Activated CD4-positive, alpha-beta T cell treated with anti-CD3 and anti-CD28 coated beads, Interleukin-10, Interleukin-2, amounts not matched to agents 100 ng/mL and 50 ng/mL, durations not matched to agents 16 hours and 8 hours (primary cell): ENCODE measurements around the gene BABAM1.
"Not testable (repeated sequence)": the region's sequence is repeated elsewhere in the genome, so short reads cannot be mapped to it uniquely, and the experiment has no call there.

Experiments used
- DNase-seq: peaks from one replicate; pipeline ENCODE4 v3.0.0-alpha.2; 2020

BABAM1 gene

DNA sequence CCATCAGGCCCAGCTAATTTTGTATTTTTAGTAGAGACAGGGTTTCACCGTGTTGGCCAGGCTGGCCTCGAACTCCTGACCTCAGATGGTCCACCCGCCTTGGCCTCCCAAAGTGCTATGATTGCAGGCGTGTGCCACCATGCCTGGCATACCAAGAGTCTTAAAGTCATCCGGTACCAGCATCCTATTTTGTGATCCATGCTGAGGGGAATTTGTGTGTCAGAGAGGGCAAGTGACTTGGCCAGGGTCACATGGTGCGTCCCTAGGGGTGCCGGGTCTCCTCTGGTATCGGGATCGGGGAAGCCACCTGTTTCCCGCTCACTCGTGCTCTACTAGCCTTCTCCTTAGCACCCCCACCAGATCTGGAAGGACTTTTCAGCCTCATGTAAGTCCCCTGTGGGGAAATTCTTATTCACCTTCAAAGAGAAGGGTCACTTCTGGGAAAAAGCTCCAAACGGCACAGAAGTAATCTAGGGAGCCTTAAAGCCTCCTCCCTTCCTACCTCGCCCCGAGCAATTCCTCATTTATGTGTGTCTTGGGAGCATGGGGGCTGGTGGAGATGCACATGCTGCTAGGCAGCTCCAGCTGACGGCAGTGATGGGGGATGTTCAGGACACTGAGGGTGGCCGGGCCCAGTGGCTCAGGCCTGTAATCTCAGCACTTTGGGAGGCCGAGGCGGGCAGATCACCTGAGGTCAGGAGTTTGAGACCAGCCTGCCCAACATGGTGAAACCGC lies 8.4 kb downstream of the BABAM1 start:
- DNase-seq = no peak

DNA sequence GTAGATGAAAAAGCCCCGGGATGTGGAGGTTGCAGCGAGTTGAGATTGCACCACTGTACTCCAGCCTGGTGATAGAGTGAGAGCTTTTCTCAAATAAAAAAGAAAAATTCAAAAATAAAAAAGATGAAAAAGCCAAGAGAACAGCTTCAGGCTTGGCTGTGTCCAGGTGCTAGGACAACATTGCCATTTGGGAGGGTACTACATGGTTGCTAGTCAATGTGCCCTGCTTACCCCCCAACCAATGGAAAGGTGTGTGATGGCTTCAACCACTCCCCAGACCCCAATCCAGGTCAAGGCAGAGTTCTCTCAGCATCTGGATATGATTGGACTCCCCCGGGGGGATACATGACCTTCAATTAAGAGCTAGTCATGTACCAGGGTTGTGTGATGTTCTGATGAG lies 12.2 kb downstream of the BABAM1 start:
- DNase-seq = no peak

DNA sequence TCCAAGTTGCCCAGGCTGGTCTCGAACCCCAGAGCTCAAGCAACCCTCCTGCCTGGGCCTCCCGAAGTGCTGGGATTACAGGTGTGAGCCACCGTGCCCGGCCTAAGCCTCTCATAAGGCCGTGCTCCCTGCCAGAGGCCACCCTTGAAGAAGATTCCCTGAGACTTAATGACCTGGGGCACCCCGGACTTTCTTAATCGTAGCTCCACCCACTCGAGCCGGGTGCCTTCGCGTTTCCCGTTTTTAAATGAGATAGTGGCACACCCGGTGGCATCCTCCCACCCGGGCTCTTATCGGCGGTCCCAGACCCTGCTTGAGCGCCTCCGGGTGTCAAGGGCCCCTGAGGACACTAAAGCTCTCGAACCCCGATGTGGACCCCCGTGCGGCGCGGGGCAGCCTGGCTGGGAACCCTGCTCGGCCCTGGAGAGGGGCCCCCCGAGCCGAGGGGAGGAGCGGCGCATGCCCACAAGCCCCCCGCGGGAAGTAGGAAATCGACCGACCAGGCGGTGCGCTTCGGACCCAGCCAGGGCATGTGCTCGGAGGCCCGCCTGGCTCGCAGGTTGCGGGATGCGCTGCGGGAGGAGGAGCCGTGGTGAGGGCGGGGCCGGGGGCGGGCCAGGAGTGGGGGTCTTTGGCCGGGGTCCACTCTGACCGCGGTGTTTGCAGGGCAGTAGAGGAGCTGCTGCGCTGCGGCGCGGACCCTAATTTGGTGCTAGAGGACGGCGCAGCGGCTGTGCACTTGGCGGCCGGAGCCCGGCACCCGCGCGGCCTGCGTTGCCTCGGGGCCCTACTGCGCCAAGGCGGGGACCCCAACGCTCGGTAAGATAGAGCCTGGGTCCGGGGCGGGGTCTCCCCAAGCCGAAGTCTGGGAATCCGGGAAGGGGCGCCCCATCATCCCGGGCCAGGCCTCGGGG lies 14.4 kb downstream of the BABAM1 start, which contains the start of gene ANKLE1:
TSS of gene ANKLE1 (plus strand) at position 511 of the 914 bp plus-strand sequence. CDS start at position 531, 20 bp downstream.
- DNase-seq = peak; percentile 40

DNA sequence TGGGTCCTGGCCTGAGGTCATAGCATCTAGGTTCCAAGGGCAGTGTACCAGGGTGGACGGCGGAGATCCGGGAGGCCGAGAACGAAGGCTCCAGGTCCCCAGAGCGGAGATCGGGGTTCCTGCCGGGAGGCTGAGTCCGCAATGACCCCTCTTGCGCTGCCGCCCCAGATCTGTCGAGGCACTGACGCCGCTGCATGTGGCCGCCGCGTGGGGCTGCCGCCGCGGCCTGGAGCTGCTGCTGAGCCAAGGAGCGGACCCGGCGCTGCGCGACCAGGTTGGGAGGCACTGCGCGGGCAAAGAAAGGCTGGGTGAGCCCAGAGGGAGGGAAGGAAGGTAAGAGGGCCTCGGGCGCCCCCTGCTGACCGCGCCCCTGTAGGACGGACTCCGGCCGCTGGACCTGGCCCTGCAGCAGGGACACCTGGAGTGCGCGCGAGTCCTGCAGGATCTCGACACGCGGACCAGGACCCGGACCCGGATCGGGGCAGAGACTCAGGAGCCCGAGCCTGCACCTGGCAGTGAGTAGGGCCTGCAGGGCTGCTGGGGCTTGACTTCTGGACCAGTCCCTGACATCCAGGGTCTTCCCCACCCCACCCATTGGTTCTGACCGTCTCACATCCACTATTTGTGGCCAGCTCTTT lies 15.4 kb downstream of the BABAM1 start:
- peak; percentile 86 for DNase-seq

DNA sequence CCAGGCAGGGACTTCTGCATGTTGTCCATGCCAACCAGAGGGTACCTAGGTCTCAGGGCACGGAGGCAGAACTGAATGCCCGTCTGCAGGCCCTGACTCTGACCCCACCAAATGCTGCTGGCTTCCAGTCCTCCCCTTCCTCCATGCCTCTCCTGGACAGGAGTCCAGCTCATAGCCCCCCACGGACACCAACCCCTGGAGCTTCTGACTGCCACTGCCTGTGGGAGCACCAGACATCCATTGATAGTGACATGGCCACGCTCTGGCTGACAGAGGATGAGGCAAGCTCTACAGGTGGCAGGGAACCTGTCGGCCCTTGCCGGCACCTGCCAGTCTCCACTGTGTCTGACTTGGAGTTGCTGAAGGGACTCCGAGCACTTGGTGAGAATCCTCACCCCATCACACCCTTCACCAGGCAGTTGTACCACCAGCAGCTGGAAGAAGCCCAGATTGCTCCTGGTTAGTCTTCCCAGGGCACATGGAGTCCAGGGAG lies 16.3 kb downstream of the BABAM1 start:
- no peak for DNase-seq

DNA sequence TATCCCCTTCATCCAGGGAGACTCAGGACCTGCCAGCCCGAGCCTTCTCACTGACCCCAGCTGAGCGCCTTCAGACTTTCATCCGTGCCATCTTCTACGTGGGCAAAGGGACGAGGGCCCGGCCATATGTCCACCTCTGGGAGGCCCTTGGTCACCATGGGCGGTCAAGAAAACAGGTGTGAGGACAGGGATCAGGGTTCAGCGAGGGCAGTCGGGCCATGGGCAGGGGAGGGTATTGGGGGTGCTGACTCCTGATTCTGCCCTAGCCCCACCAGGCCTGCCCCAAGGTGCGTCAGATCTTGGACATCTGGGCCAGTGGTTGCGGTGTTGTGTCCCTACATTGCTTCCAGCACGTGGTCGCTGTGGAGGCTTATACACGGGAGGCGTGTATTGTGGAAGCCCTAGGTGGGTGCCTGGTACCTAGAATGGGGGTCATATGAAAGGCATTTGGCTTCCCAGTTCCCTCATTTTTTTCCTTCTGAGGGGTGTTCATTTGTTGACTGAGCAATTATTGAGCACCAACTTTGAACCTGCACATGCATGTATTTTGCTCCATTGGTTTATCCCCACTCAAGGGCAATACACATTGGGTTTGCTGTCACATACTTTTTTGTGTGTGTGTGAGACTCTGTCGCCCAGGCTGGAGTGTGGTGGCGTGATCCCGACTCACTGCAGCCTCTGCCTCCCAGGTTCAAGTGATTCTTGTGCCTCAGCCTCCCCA lies 18.3 kb downstream of the BABAM1 start:
- DNase-seq = no peak

DNA sequence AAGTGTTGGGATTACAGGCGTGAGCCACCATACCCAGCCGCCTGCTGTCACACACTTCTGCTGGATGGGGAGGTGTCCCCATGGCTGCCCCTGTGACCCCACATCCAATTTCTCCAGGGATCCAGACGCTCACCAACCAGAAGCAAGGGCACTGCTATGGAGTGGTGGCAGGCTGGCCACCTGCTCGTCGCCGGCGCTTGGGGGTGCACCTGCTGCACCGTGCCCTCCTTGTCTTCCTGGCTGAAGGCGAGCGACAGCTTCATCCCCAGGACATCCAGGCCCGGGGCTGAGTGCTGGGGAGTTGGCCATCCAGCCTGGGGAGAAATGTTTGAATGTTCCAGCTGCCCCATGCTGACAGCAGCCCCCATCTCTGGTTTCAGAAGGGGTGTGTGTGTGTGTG lies 19.0 kb downstream of the BABAM1 start:
- no peak for DNase-seq

DNA sequence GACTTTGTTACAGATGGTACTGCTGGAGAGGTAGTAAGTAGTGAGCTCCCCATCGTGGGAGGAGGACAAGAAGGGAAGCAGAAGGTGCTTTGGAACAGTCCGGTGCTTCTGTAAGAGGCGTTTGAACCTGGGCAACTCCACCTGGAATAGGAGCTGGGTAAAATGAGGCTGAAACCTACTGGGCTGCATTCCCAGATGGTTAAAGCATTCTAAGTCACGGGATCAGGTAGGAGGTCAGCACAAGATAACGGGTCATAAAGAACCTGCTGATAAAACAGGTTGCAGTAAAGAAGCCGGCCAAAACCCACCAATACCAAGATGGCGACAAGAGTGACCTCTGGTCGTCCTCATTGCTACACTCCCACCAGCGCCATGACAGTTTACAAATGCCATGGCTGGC lies 19.5 kb downstream of the BABAM1 start:
- no peak for DNase-seq

DNA sequence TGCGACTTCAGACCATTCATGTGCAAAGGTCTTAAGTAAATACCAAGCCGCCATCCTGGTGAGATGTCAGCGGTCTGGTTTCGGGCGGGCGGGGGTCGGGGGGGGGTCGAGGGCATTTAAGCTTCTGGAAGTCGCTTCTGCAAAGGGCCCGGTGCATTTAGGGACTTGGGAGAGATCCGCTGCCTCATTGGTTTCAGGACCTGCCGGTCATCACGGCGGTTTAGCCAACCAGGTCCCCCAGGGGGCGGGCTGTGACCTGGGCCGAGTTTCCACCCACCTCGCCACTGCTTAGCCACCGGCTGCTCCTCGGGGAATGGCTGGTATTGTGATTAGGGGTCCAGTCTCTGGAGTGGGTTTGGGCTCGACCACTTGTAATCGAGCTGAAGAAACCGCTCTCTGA lies 22.2 kb downstream of the BABAM1 start:
- DNase-seq = peak; percentile 75

DNA sequence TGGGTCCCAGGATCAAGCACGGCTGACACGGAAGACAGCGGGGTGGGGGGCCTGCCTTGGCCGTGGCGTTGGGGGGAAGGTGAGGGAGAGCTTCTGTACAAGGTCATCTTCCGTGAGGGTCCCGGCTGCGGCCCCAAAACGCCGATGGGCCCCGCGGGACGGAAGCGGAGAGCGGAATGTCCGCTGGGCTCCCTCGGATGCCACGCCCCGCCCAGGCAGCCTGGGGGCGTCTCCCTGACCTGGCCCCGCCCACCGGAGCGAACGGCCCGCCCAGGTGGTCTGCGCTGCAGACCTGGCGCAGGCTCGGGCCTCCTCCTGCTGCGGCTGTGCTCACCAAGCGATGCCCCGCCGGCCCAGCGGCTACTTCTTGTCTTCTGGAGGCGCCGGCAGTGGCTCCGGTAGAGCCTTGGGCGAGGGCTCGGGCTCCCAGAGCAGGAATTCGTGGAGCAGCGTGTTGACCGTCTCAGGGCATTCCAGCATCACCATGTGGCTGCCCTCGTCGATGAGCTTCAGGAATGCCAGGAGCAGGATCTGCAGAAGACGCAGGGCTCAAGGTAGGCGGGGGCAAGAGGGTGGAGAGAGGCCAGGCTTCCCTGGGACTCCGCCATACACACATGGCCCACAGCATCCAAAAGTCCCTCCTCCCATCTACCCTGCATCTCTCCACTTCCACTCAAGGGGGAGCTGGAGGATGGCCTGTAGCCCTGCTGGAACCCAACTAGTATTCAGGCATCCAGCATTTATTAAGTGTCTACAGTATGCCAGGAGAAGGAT lies 25.2 kb downstream of the BABAM1 start:
- DNase-seq = peak; percentile 88

DNA sequence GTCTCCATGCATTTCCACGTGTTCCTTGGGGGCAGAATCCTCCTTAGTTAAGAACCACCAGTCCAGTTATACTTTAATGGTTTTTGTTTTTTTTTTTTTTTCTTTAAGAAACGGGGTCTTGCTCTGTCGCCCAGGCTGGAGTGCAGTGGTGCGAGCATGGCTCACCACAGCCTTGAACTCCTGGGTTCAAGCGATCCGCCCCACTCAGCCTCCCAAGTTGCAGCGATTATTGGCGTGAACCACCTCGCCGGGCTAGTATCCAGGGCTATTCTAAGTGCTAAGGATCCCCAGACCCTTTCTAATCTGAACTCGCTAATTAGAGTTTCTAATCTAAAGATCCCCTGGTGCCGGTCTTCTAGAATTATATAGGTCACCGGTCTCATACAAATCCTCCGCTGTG lies 26.4 kb downstream of the BABAM1 start:
- DNase-seq = no peak

DNA sequence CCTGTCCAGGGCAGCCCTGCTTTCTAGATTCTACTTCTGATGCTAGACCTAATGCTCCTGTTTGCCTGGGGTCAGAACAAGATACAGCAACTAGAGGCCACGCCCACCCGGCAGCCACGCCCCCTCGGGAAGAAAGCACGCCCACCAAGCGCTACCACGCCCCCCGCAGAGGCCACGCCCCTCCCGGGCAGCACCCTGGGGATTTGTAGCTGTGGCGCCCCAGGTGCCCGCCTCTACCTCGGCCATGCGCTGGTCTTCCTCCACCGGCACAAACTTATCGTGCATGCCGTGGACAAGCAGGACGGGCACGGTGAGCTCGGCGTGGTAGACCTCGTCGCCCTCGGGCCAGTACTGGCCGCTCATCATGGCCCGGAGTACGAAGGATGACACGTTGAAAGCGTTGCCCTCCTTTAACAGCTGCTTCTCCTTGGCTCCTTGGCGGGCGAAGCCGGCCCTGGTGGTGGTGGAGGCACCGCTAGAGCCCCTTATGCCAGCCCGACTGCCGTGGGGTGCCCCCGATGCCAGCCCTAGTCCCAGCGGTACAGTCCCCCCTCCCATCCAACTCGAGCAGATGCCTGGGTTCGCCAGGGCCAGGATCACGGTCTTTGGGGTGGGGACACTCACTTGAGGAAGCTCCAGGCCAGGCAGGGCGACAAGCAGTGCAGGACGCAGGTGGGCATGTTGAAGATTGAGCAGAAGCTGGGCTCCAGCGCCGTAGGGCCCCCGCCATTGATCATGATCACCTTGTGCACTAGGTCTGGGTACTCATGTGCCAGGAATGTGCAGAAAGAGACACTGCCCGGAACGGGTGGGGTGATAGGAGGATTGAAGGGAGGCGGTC lies 27.0 kb downstream of the BABAM1 start:
- DNase-seq = peak; percentile 73

DNA sequence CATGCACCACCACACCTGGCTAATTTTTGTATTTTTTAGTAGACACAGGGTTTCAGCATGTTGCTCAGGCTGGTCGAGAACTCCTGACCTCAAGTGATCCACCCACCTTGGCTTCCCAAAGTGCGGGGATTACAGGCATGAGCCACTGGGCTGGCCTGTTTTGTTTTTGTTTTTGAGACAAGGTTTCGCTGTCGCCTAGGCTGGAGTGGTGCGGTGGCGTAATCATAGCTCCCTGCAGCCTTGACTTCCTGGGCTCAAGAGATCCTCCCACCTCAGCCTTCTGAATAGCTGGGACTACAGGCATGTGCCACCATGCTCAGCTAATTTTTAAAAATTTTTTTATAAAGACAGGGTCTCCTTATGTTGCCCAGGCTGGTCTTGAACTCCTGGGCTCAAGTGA lies 28.3 kb downstream of the BABAM1 start:
- not testable (repeated sequence) for DNase-seq

DNA sequence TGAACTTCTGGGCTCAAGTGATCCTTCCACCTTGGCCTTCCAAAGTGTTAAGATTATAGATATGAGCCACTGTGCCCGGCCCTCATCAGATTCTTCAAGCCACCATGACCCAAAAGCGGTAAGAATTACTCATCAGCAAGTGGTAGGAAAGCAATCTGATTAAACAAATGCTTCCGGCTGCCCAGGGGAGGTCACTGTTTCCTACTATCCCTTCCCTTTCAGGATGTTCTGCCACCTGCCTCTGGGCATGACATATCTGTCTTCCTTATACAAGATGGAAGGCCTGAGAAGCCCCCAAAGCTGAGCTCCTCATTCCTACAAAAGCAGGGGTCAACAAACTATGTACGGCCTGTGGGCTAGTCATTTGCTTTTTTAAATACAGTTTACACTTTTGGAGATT lies 29.0 kb downstream of the BABAM1 start:
- peak; percentile 46 for DNase-seq

DNA sequence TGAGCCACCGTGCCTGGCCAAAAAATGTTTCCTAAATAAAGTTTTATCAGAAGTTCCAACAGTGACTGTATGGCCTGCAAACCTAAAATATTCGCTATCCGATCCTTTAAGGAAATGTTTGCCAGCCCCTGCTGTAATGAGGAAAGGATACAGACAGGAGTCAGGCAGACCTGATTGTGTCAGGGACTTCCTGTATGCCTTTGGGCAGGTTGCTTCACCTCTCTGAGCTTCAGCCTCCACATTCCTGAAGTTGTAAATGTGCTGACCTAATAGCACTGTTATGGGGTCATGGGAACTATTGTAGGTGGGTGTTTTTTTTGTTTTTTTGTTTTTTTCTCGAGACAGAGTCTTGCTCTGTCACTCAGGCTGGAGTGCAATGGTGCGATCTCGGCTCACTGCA lies 29.7 kb downstream of the BABAM1 start:
- DNase-seq = no peak

DNA sequence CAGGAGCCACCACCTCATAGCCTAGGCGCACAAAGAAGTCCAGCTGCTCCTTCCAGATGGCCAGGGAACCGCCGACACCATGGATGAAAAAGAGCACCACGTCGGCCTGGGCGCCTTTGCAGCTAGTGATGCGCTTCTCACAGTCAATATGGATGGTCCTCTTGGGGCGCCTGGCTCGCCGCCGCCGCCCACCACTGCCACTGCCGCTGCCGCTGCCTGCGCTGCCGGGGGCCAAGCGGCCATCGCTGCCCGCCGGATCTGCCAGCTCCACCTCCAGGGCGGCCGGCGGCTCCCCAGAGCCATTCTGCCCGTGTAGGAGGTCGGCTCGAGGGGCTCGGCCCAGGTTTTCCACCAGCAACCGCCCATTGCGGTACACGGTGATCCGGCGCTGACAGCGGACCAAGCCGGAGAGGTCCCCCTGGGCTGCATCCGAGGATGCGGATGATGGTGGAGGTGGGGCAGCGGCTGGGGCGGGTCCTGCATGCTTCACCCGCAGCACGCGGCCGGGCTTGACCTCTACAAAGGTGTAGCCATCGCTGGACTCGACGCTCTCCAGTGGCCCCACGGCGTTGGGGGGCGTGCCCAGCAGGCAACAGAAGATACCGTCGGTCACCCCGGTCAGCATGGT lies 33.9 kb downstream of the BABAM1 start:
- no peak for DNase-seq

DNA sequence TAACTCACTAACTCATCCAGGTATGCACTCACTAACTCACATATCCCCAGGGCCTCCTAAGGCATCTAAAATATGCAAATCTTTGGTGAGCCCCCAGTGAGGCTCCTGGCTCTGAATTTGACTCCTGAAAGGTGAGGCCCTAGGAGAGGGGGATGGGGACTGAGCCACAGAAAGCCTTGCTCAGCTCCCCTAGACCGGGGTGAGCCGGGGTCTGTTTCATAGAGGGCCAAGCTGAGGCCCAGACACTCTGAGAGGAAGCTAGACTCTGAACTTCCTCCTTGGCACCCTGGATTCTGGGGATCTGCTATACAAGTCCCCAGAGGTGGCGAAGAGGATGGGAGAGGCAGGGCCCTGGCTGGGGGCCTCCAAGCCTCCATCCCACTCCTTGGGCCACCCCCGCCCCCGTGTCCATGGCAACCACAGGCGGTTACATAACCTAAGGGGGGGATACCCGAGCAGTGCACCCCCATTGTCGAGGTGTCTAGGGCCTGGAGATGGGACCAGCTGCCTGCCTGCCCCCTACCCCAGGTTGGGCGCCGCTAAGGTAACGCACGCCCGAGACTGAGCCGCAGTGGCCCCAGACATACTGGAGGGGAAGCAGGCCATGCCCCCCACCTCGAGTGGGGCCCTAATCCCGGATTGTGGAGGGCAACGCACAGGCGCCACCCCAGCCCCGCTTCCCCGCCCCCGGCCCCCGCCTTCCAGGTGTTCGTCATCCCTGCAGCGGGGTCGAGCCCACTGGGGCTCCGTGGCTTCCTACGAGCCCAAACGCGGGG lies 35.3 kb downstream of the BABAM1 start:
- no peak for DNase-seq

DNA sequence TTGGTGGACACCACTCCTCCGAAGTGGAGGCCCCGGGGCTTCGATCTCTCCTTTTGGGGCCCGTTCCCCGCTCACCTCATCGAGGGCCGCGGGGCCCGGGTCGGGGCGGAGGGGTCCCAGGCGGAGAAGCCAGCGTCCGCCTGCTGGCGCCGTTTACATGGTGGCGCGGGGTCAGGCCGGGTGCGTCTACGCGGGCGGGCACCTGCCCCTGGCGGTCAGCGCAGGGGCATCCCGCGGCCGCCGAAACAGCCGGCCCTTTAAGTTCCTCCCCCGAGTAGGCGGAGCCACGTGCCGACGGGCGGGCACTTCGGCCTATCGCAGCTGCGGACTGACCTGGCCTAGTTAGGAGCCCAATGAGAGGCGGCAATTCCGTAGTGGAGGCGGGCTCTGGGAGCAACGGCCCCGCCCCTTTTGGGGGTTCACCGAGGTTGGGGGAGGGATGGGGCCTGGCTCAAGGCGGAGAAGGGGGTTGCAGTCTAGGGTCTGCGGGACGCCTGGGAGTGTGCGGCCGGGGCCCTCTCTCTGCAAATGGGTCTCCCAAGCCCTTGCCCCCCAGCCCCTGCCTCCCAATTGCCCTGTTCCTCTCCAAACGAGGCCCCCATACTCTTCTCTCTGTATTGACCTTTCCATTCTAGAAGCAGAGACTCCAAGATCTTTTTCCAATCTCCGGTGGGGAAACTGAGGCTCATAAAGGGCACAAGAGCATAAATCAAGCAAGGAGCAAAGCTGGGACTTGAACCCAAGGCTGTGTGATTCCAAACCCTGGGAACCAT lies 36.1 kb downstream of the BABAM1 start, which contains the start of gene ABHD8:
TSS of gene ABHD8 (minus strand) at position 259 of the 773 bp plus-strand sequence. CDS start 1,809 bp downstream, outside the sequence.
- DNase-seq = peak; percentile 96

DNA sequence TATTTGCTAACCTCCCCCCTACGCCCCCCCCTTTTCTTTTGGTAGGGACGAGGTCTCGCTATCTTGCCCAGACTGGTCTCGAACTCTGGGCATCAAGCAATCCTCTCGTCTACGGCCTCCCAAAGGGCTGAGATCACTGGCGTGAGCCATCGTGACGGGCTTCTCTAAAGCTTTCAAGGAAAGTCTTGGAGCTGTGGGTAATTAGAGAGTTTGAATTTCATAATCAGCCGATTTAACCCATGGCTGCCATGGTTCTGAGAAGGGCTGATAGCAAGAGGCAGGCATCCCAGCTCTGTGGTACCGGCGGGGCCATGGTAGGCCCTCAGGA lies 36.7 kb downstream of the BABAM1 start:
- no peak for DNase-seq
